Ureter (tissue), 1 donor: Measurements from ENCODE around the gene DPYSL5. TPM values are rescaled to one million over a fixed set of nuclear protein-coding genes. Genes with fewer than 3 reads are reported as not detected.
"Not testable (repeated sequence)": the region's sequence is repeated elsewhere in the genome, so short reads cannot be mapped to it uniquely, and the experiment has no call there.

Source experiments
- DNase-seq: peaks from one replicate; pipeline ENCODE4 v3.0.0-alpha.2; 2020; ENCODE audit warnings: low spot score
- total RNA-seq: library from RNA; stranded (reverse); gene quantifications from one replicate; pipeline ENCODE4 v1.2.4, GENCODE V29; 2023
- donor health status: DM: yes; HTN: yes; CAD: no.

DPYSL5 gene
- total RNA-seq, 1 donor from 2014 or later = not detected

- no peak for DNase-seq
Observed at GRCh38 chr2:26875065-26875634, 27.2 kb downstream of the DPYSL5 start.

GRCh38 chr2:26875808-26876207 lies 27.9 kb downstream of the DPYSL5 start:
- no peak for DNase-seq

- no peak for DNase-seq
Observed at GRCh38 chr2:26876260-26876659, 28.3 kb downstream of the DPYSL5 start.

GRCh38 chr2:26877276-26877675 lies 29.3 kb downstream of the DPYSL5 start:
- no peak for DNase-seq

GRCh38 chr2:26880161-26880560 lies 32.2 kb downstream of the DPYSL5 start:
- DNase-seq = no peak

GRCh38 chr2:26880910-26881435 lies 33.0 kb downstream of the DPYSL5 start:
- no peak for DNase-seq

- DNase-seq = not testable (repeated sequence)
Observed at GRCh38 chr2:26882220-26882619, 34.3 kb downstream of the DPYSL5 start.

GRCh38 chr2:26883956-26884355 lies 36.0 kb downstream of the DPYSL5 start:
- no peak for DNase-seq

- DNase-seq = no peak
Observed at GRCh38 chr2:26884486-26884885, 36.6 kb downstream of the DPYSL5 start.

- no peak for DNase-seq
Observed at GRCh38 chr2:26885651-26886329, 37.9 kb downstream of the DPYSL5 start.

- DNase-seq = no peak
Observed at GRCh38 chr2:26886736-26887135, 38.8 kb downstream of the DPYSL5 start.

GRCh38 chr2:26887151-26887550 lies 39.2 kb downstream of the DPYSL5 start:
- DNase-seq = no peak

GRCh38 chr2:26889796-26890195 lies 41.9 kb downstream of the DPYSL5 start:
- no peak for DNase-seq

- DNase-seq = no peak
Observed at GRCh38 chr2:26890341-26891000, 42.5 kb downstream of the DPYSL5 start.

GRCh38 chr2:26892133-26892532 lies 44.2 kb downstream of the DPYSL5 start:
- DNase-seq = no peak

GRCh38 chr2:26892922-26893524 lies 45.1 kb downstream of the DPYSL5 start:
- no peak for DNase-seq

- no peak for DNase-seq
Observed at GRCh38 chr2:26894136-26894535, 46.2 kb downstream of the DPYSL5 start.

GRCh38 chr2:26897807-26898479 lies 50.0 kb downstream of the DPYSL5 start:
- DNase-seq = no peak

GRCh38 chr2:26898480-26899078 lies 50.6 kb downstream of the DPYSL5 start:
- DNase-seq = no peak

GRCh38 chr2:26899500-26900164 lies 51.7 kb downstream of the DPYSL5 start:
- DNase-seq = no peak

- no peak for DNase-seq
Observed at GRCh38 chr2:26900831-26901321, 52.9 kb downstream of the DPYSL5 start.
